OCI-LY7 (cell line): Measurements from ENCODE around the gene KLF15. TPM values are rescaled to one million over a fixed set of nuclear protein-coding genes. Genes with fewer than 3 reads are reported as not detected.

Source experiments
- BruUV-seq: library from RNA; stranded (reverse); fragments of 400-500 nt; replicated peaks from 2 replicates; lab custom pipeline; 2021; lab: Mats Ljungman, UMichigan
- CTCF ChIA-PET: fragments of 300-600 bp; sonication (Branson Sonifier 250); formaldehyde crosslinking; loops from one replicate; lab custom pipeline; 2022; ENCODE audit warnings: antibody characterized with exemption; ENCODE audit not compliant: unreplicated experiment; lab: Charles Lee
- POLR2A ChIA-PET: fragments of 300-600 bp; sonication (Branson Sonifier 250); formaldehyde crosslinking; loops from one replicate; lab custom pipeline; 2022; ENCODE audit warnings: antibody characterized with exemption; lab: Charles Lee
- DNase-seq: peaks from one replicate; pipeline ENCODE4 v3.0.0-alpha.2; 2015; ENCODE audit warnings: low spot score
- H2AFZ ChIP-seq: fragments of 200-600 bp; sonication (generic), shearing (Covaris generic); 2 replicates; pipeline ENCODE4 v1.6.1; 2014; ENCODE audit warnings: mild to moderate bottlenecking, antibody characterized with exemption, low read length, moderate library complexity
- H3K27ac ChIP-seq: fragments of 200-600 bp; sonication (generic); 2 replicates; pipeline ENCODE4 v1.5.1; 2014; ENCODE audit warnings: mixed run types, low read depth, mild to moderate bottlenecking, moderate library complexity, low read length, inconsistent platforms; ENCODE audit not compliant: poor library complexity, severe bottlenecking
- H3K36me3 ChIP-seq: fragments of 200-600 bp; sonication (generic); 2 replicates; pipeline ENCODE4 v1.6.1; 2014; ENCODE audit warnings: mild to moderate bottlenecking, antibody characterized with exemption, low read length, moderate library complexity, mixed read lengths; ENCODE audit not compliant: insufficient read depth
- H3K4me1 ChIP-seq: fragments of 200-600 bp; sonication (generic); 2 replicates; pipeline ENCODE4 v1.5.1; 2014; ENCODE audit warnings: mild to moderate bottlenecking, low read length; ENCODE audit not compliant: insufficient read depth, poor library complexity, severe bottlenecking
- H3K4me2 ChIP-seq: fragments of 200-600 bp; sonication (generic); 2 replicates; pipeline ENCODE4 v1.6.1; 2014; ENCODE audit warnings: mild to moderate bottlenecking, low read length
- H3K4me3 ChIP-seq: fragments of 200-600 bp; sonication (generic); 2 replicates; pipeline ENCODE4 v1.5.1; 2014; ENCODE audit warnings: mild to moderate bottlenecking, low read depth, low read length; ENCODE audit not compliant: poor library complexity, severe bottlenecking
- H3K79me2 ChIP-seq: fragments of 200-600 bp; sonication (generic); 2 replicates; pipeline ENCODE4 v1.6.1; 2016; ENCODE audit warnings: low read depth, mild to moderate bottlenecking, low read length, moderate library complexity, mixed read lengths; ENCODE audit not compliant: insufficient read depth
- H3K9me2 ChIP-seq: fragments of 200-600 bp; sonication (generic); 2 replicates; pipeline ENCODE4 v1.6.1; 2016; ENCODE audit warnings: mild to moderate bottlenecking, low read length, mixed read lengths; ENCODE audit not compliant: insufficient read depth
- H3K9me3 ChIP-seq: fragments of 200-600 bp; sonication (generic); 2 replicates; pipeline ENCODE4 v1.6.1; 2014; ENCODE audit warnings: mild to moderate bottlenecking, mixed run types, low read length, mixed read lengths
- H4K20me1 ChIP-seq: fragments of 200-600 bp; sonication (generic); 2 replicates; pipeline ENCODE4 v1.6.1; 2014; ENCODE audit warnings: mild to moderate bottlenecking, antibody characterized with exemption, low read length, moderate library complexity, mixed read lengths; ENCODE audit not compliant: insufficient read depth
- EZH2phosphoT487 ChIP-seq: fragments of 200-600 bp; sonication (generic); IDR thresholded peaks from 2 replicates; pipeline ENCODE4 v1.6.1; 2018; ENCODE audit warnings: low read depth, borderline replicate concordance, mild to moderate bottlenecking, mixed run types, antibody characterized with exemption, low read length, moderate library complexity, mixed read lengths
- intact Hi-C: fragments of 100-400 bp; cut with micrococcal nuclease; formaldehyde crosslinking; loops from one replicate; pipeline ENCODE4 v1.10.0; 2022; ENCODE audit not compliant: unreplicated experiment
- total RNA-seq, 2 experiments: library from RNA; depleted of rRNA in 1 of 2; stranded (reverse); fragments of >200 nt in 1 of 2; shearing (Covaris generic) in 1 of 2; gene quantifications; 2 replicates each; pipeline ENCODE4 v1.2.3, GENCODE V29; 2014 to 2022
- TF ChIP-seq, protein P1 (sequence below): fragments of 200-600 bp; sonication (generic); conservative IDR thresholded peaks from 2 replicates; pipeline ENCODE4 v1.5.1; 2014; ENCODE audit warnings: mild to moderate bottlenecking, antibody characterized with exemption, low read length, moderate library complexity, mixed read lengths

The KLF15 gene
- total RNA-seq, 2 experiments from 2014 or later = 12.3 to 26.4 TPM

DNA sequence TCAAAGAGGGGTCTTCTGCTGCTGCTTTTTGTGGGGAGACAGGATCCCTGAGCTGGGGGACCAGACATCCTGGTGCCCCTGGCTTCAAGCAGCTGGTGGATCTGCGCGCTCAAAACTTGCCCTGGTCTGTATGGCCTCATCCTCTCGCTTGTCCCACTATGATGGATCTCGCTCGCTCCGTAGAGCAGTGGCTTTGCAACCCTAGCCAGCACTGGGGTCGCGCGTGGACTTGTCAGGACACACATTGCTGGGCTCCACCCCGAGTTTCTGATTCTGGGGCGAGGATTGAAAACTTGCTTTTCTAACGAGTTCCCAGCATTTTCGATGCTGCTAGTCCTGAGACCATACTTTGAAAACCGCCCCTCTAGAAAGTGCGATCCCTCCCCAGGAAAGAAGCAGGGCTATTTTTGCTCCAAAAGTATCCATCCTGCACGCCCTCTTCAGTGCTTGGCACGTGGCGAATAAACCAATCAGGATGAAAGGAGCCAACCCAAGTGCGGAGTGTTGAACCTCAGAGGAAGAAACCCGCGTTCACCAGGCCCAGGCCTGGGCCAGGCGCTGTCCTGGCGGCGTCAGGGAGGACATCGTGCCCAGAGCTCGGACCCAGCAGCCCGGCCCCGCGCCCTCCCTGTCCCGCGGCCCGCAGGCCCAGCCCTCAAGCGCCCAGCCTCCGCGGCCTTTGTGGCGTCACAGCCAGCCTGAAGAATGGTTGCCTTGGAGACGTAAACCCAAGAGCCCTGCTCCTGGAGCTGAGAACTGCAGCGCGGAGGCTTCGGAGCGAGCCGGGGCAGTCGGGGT lies 37.2 kb upstream of the KLF15 start, which contains the start of gene CFAP100:
Gene CFAP100, plus strand, starts transcription at position 731 of the 798 bp plus-strand sequence. CDS start 1,092 bp downstream, outside the sequence.
- Histone ChIP-seq H3K36me3 (no peaks in the 10 kb centered on the region), H3K9me2 (no peaks in the 10 kb centered on the region), H3K4me2 (no peak within 1 kb of the TSS), H3K4me1 (peaks cover 9% of the 10 kb centered on the region), H3K9me3 (no peaks in the 10 kb centered on the region), H3K27ac (no peak within 1 kb of the TSS), H2AFZ (no peak within 1 kb of the TSS), H3K79me2 (no peaks in the 10 kb centered on the region), H4K20me1 (no peaks in the 10 kb centered on the region), H3K4me3 (no peak within 1 kb of the TSS)
- no peak for TF ChIP-seq EZH2phosphoT487
- TF ChIP-seq, protein P1, sequence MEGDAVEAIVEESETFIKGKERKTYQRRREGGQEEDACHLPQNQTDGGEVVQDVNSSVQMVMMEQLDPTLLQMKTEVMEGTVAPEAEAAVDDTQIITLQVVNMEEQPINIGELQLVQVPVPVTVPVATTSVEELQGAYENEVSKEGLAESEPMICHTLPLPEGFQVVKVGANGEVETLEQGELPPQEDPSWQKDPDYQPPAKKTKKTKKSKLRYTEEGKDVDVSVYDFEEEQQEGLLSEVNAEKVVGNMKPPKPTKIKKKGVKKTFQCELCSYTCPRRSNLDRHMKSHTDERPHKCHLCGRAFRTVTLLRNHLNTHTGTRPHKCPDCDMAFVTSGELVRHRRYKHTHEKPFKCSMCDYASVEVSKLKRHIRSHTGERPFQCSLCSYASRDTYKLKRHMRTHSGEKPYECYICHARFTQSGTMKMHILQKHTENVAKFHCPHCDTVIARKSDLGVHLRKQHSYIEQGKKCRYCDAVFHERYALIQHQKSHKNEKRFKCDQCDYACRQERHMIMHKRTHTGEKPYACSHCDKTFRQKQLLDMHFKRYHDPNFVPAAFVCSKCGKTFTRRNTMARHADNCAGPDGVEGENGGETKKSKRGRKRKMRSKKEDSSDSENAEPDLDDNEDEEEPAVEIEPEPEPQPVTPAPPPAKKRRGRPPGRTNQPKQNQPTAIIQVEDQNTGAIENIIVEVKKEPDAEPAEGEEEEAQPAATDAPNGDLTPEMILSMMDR = no peak
- BruUV-seq = no TSS peak
- no peak for DNase-seq
- ChIA-PET POLR2A (no interaction called here), CTCF (no interaction called here)
- intact Hi-C loops = no loop called here

- TF ChIP-seq EZH2phosphoT487 = no peak
- TF ChIP-seq, protein P1 = no peak
- no peaks in the 10 kb centered on the region for H3K9me2 ChIP-seq
- H3K4me3 ChIP-seq = no peak overlapping the region
- no peak overlapping the region for H3K4me2 ChIP-seq
- no TSS peak for BruUV-seq
- POLR2A ChIA-PET = no interaction called here
- no peaks in the 10 kb centered on the region for H3K79me2 ChIP-seq
- CTCF ChIA-PET = no interaction called here
- peaks cover 8% of the 10 kb centered on the region for H3K4me1 ChIP-seq
- no peaks in the 10 kb centered on the region for H3K9me3 ChIP-seq
- H2AFZ ChIP-seq = no peak overlapping the region
- intact Hi-C loops = no loop called here
- H3K36me3 ChIP-seq = no peaks in the 10 kb centered on the region
- DNase-seq = no peak
- H4K20me1 ChIP-seq = no peaks in the 10 kb centered on the region
- no peak overlapping the region for H3K27ac ChIP-seq
Observed at GRCh38 chr3:126393563-126393962, 36.4 kb upstream of the KLF15 start.

DNA sequence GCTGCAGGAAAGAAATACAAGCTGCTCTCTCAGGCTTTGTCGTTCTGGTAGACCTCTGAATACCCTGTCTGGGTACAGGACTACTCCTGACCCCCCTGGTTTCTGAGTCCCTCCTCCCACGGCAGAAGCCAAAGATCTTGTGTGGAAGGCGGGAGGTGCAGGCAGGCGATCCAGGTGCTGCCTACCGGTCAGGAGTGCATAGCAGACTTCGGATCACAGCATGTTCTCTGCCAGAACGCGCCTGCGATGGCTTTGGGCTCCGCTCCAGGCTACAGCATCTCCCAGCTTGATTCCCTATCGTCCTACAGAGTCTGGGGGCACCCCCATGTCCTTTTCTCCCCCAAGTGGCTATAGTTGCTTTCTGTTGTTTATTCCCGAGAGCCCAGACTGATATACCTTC lies 35.0 kb upstream of the KLF15 start:
- intact Hi-C loops = no loop called here
- no peak overlapping the region for H3K27ac ChIP-seq
- no TSS peak for BruUV-seq
- H3K9me2 ChIP-seq = no peaks in the 10 kb centered on the region
- H4K20me1 ChIP-seq = no peaks in the 10 kb centered on the region
- H3K4me3 ChIP-seq = no peak overlapping the region
- no peaks in the 10 kb centered on the region for H3K79me2 ChIP-seq
- no peak overlapping the region for H2AFZ ChIP-seq
- H3K9me3 ChIP-seq = no peaks in the 10 kb centered on the region
- no peak for DNase-seq
- no peak overlapping the region for H3K4me2 ChIP-seq
- ChIA-PET CTCF (interaction anchor here (1.0 kb wide), 1 partner anchor 146 kb away, joined by 3 read pairs; no protein-coding TSS in a partner anchor), POLR2A (interaction anchor here (1.1 kb wide), 1 partner anchor 10 kb away, joined by 3 read pairs; no protein-coding TSS in a partner anchor)
- H3K4me1 ChIP-seq = peaks cover 8% of the 10 kb centered on the region
- TF ChIP-seq, protein P1 = no peak
- no peak for TF ChIP-seq EZH2phosphoT487
- no peaks in the 10 kb centered on the region for H3K36me3 ChIP-seq
